Panc1 (cell line): ENCODE results near the gene IQCH. TPM values are rescaled to one million over a fixed set of nuclear protein-coding genes. Genes with fewer than 3 reads are reported as not detected.

Source experiments
- ATAC-seq: fragments of 200-7000 bp; cut with Tn5 transposase; 2 replicates; pipeline ENCODE4 v1.9.1; 2020; ENCODE audit warnings: mild to moderate bottlenecking, moderate library complexity
- BruUV-seq: library from RNA; stranded (reverse); fragments of 400-500 nt; replicated peaks from 2 replicates; lab custom pipeline; 2021; lab: Mats Ljungman, UMichigan
- CTCF ChIA-PET: fragments of 300-600 bp; sonication (Branson Sonifier 250); formaldehyde crosslinking; loops from one replicate; lab custom pipeline; 2022; ENCODE audit warnings: antibody characterized with exemption; lab: Charles Lee
- POLR2A ChIA-PET: fragments of 300-600 bp; sonication (Branson Sonifier 250); formaldehyde crosslinking; loops from one replicate; lab custom pipeline; 2022; ENCODE audit warnings: antibody characterized with exemption; lab: Charles Lee
- DNase-seq: peaks from one replicate; pipeline ENCODE4 v3.0.0-alpha.2; 2010; ENCODE audit warnings: low read depth, low spot score
- H3K27ac ChIP-seq: 2 replicates; pipeline ENCODE4 v1.5.1; 2011; ENCODE audit warnings: mild to moderate bottlenecking, low read length, inconsistent platforms
- H3K27me3 ChIP-seq: fragments of 200-500 bp; sonication (Bioruptor generic); 2 replicates; pipeline ENCODE4 v1.6.0; 2014; ENCODE audit warnings: low read length, inconsistent platforms; ENCODE audit not compliant: control insufficient read depth, insufficient read depth
- H3K36me3 ChIP-seq: fragments of 200-500 bp; sonication (Bioruptor generic); 2 replicates; pipeline ENCODE4 v1.5.1; 2014; ENCODE audit warnings: inconsistent platforms, mild to moderate bottlenecking, low read length, moderate library complexity; ENCODE audit not compliant: control insufficient read depth, insufficient read depth
- H3K4me1 ChIP-seq: 2 replicates; pipeline ENCODE4 v1.5.1; 2011; ENCODE audit warnings: inconsistent platforms, mild to moderate bottlenecking, low read length, moderate library complexity; ENCODE audit not compliant: control insufficient read depth, insufficient read depth
- H3K4me3 ChIP-seq, 2 experiments: 2 replicates each; pipeline ENCODE4 v1.5.1; 2011 to 2012; ENCODE audit warnings: low read depth in 2 of 2, low read length in 2 of 2, mild to moderate bottlenecking in 2 of 2, inconsistent platforms in 1 of 2, moderate library complexity in 1 of 2
- H3K9me3 ChIP-seq: fragments of 200-500 bp; sonication (Bioruptor generic); 2 replicates; pipeline ENCODE4 v1.5.1; 2014; ENCODE audit warnings: low read depth, mild to moderate bottlenecking, inconsistent platforms, low read length, moderate library complexity; ENCODE audit not compliant: control insufficient read depth, insufficient read depth
- POLR2AphosphoS5 ChIP-seq: IDR thresholded peaks from 2 replicates; pipeline ENCODE4 v1.6.1; 2012; ENCODE audit warnings: mild to moderate bottlenecking, low read depth, low read length, moderate library complexity
- SIN3A ChIP-seq: IDR thresholded peaks from 2 replicates; pipeline ENCODE4 v1.6.1; 2012; ENCODE audit warnings: low read depth, mild to moderate bottlenecking, low read length, moderate library complexity, borderline replicate concordance; ENCODE audit not compliant: insufficient read depth
- TCF7L2 ChIP-seq: IDR thresholded peaks from 2 replicates; pipeline ENCODE4 v1.6.1; 2011; ENCODE audit warnings: mild to moderate bottlenecking, low read depth, low read length, inconsistent platforms
- in situ Hi-C: cut with HindIII; loops from 2 replicates; pipeline ENCODE4 v1.10.0; 2016; ENCODE audit warnings: low sequenced_read_pairs, low pct_unique_long_range_greater_than_20kb
- intact Hi-C: fragments of 100-400 bp; cut with micrococcal nuclease; formaldehyde crosslinking; loops from one replicate; pipeline ENCODE4 v1.10.0; 2022; ENCODE audit not compliant: unreplicated experiment
- total RNA-seq: library from RNA; stranded (reverse); gene quantifications from one replicate; pipeline ENCODE4 v1.2.1, GENCODE V29; 2021; ENCODE audit not compliant: unreplicated experiment
- TF ChIP-seq, protein P1 (sequence below): fragments of 450-650 bp; IDR thresholded peaks from 2 replicates; pipeline ENCODE4 v1.5.1; 2017; ENCODE audit warnings: mild to moderate bottlenecking
- TF ChIP-seq, protein P2 (sequence below), 2 experiments: IDR thresholded peaks; 2 replicates each; pipeline ENCODE4 v1.6.1; 2011 to 2012; ENCODE audit warnings: low read depth in 2 of 2, control low read depth in 1 of 2, low read length in 1 of 2, mild to moderate bottlenecking in 1 of 2, moderate library complexity in 1 of 2; ENCODE audit not compliant: insufficient read depth in 1 of 2

The IQCH gene
- total RNA-seq, 1 experiment from 2014 or later = 3.9 TPM

DNA sequence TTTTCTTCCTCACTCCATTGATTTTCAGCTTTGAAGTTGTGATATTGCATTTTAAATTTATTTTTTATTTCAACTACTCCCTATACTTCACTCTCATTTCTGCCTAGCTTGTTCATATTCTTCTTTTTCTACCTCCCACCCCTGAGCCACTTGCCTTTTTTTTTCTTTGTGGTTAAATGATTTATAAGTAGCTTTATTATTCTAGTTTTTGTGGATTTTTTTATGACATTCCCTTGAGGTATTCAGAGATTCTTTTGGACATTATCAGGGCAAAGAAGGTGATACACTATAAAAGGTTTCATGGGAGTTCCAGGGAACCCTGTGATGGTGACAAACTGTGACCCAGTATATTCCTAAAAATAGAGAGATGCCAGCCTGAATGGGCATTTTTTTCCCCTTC, 269.6 kb downstream of the IQCH start:
- no peak overlapping the region for H3K4me3 ChIP-seq
- TF ChIP-seq SIN3A (no peak), TCF7L2 (no peak), POLR2AphosphoS5 (no peak)
- TF ChIP-seq, protein P1, sequence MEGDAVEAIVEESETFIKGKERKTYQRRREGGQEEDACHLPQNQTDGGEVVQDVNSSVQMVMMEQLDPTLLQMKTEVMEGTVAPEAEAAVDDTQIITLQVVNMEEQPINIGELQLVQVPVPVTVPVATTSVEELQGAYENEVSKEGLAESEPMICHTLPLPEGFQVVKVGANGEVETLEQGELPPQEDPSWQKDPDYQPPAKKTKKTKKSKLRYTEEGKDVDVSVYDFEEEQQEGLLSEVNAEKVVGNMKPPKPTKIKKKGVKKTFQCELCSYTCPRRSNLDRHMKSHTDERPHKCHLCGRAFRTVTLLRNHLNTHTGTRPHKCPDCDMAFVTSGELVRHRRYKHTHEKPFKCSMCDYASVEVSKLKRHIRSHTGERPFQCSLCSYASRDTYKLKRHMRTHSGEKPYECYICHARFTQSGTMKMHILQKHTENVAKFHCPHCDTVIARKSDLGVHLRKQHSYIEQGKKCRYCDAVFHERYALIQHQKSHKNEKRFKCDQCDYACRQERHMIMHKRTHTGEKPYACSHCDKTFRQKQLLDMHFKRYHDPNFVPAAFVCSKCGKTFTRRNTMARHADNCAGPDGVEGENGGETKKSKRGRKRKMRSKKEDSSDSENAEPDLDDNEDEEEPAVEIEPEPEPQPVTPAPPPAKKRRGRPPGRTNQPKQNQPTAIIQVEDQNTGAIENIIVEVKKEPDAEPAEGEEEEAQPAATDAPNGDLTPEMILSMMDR = no peak
- TF ChIP-seq, protein P2, sequence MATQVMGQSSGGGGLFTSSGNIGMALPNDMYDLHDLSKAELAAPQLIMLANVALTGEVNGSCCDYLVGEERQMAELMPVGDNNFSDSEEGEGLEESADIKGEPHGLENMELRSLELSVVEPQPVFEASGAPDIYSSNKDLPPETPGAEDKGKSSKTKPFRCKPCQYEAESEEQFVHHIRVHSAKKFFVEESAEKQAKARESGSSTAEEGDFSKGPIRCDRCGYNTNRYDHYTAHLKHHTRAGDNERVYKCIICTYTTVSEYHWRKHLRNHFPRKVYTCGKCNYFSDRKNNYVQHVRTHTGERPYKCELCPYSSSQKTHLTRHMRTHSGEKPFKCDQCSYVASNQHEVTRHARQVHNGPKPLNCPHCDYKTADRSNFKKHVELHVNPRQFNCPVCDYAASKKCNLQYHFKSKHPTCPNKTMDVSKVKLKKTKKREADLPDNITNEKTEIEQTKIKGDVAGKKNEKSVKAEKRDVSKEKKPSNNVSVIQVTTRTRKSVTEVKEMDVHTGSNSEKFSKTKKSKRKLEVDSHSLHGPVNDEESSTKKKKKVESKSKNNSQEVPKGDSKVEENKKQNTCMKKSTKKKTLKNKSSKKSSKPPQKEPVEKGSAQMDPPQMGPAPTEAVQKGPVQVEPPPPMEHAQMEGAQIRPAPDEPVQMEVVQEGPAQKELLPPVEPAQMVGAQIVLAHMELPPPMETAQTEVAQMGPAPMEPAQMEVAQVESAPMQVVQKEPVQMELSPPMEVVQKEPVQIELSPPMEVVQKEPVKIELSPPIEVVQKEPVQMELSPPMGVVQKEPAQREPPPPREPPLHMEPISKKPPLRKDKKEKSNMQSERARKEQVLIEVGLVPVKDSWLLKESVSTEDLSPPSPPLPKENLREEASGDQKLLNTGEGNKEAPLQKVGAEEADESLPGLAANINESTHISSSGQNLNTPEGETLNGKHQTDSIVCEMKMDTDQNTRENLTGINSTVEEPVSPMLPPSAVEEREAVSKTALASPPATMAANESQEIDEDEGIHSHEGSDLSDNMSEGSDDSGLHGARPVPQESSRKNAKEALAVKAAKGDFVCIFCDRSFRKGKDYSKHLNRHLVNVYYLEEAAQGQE (IDR thresholded peaks at IDR 0.05; ENCODE audit: insufficient read depth in 1 of 2, low read depth in 2 of 2, low read length in 1 of 2) = no peak
- POLR2A ChIA-PET = interaction anchor here (0.6 kb wide), 1 partner anchor 482 kb away, joined by 4 read pairs; no protein-coding TSS in a partner anchor
- in situ Hi-C loops (no loop called here), intact Hi-C loops (loop anchor here (5.0 kb wide), 1 partner anchor 313 kb away; no protein-coding TSS in a partner anchor)
- no peaks in the 10 kb centered on the region for H3K9me3 ChIP-seq
- DNase-seq = no peak
- ATAC-seq = no peak
- BruUV-seq = no TSS peak
- peaks cover 15% of the 10 kb centered on the region for H3K4me1 ChIP-seq
- H3K27ac ChIP-seq = no peak overlapping the region; the same call in 1 of the 2 replicates
- CTCF ChIA-PET = no interaction called here
- H3K27me3 ChIP-seq = no peaks in the 10 kb centered on the region
- peaks cover 3% of the 10 kb centered on the region; the same call in 1 of the 2 replicates for H3K36me3 ChIP-seq

DNA sequence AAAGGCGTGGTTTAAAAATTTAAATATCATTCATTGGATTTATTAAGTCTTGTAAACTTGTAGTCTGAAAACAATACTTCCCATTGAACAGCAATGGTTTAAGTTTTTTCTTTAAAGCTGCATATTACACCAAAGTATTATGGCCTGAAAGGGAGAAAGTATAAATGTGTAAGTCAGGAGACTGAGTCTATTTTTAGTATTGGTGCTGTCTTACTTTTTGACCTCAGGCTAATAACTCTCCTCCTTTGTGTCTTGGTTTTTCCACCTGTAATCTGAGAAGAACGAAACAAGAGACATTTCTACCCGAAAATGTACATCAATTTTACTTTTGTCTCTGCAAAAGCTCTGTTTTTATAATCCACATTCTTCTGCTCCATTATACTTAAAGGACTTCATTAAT, 273.9 kb downstream of the IQCH start:
- ATAC-seq (no peak), DNase-seq (no peak)
- intact Hi-C loops (no loop called here), in situ Hi-C loops (no loop called here)
- Histone ChIP-seq H3K36me3 (peaks cover 3% of the 10 kb centered on the region; the same call in 1 of the 2 replicates), H3K4me3 (no peak overlapping the region), H3K27ac (no peak overlapping the region), H3K9me3 (no peaks in the 10 kb centered on the region), H3K27me3 (no peaks in the 10 kb centered on the region), H3K4me1 (no peaks in the 10 kb centered on the region; the same call in 1 of the 2 replicates)
- TF ChIP-seq, protein P1 = no peak
- no peak for TF ChIP-seq POLR2AphosphoS5
- TF ChIP-seq TCF7L2 = no peak
- TF ChIP-seq, protein P2 (IDR thresholded peaks at IDR 0.05; ENCODE audit: insufficient read depth in 1 of 2, low read depth in 2 of 2, low read length in 1 of 2) = no peak
- no peak for TF ChIP-seq SIN3A
- BruUV-seq = no TSS peak
- POLR2A ChIA-PET = no interaction called here
- CTCF ChIA-PET = no interaction called here
